Neuron (in vitro differentiated cells): ENCODE data around the gene FNDC3B.
A peak's percentile ranks its signal among the peaks of the same experiment; 100 is the strongest.
"Not testable (repeated sequence)": the region's sequence is repeated elsewhere in the genome, so short reads cannot be mapped to it uniquely, and the experiment has no call there.

ENCODE experiments used
- H2AFZ ChIP-seq: one replicate; pipeline ENCODE4 v1.6.1; 2013; ENCODE audit warnings: low read depth, mild to moderate bottlenecking, inconsistent platforms, low read length, moderate library complexity
- H3K27me3 ChIP-seq: one replicate; pipeline ENCODE4 v1.6.1; 2013; ENCODE audit warnings: low read length; ENCODE audit not compliant: insufficient read depth
- H3K36me3 ChIP-seq: one replicate; pipeline ENCODE4 v1.6.1; 2013; ENCODE audit warnings: low read length; ENCODE audit not compliant: insufficient read depth
- H3K4me1 ChIP-seq: one replicate; pipeline ENCODE4 v1.6.1; 2013; ENCODE audit warnings: low read length; ENCODE audit not compliant: insufficient read depth
- H3K4me3 ChIP-seq: 2 replicates; pipeline ENCODE4 v1.5.1; 2013; ENCODE audit warnings: mild to moderate bottlenecking, low read length, moderate library complexity
- H3K9me3 ChIP-seq: one replicate; pipeline ENCODE4 v1.6.1; 2013; ENCODE audit warnings: low read length

The FNDC3B gene

GRCh38 chr3:172038798-172039435 is 461 bp upstream of the FNDC3B start:
- H3K4me1 ChIP-seq = peaks cover 18% of the 10 kb centered on the region
- H3K36me3 ChIP-seq = no peaks in the 10 kb centered on the region
- H3K27me3 ChIP-seq = no peaks in the 10 kb centered on the region
- H3K4me3 ChIP-seq = peak overlapping the region; percentile 74
- H2AFZ ChIP-seq = peak overlapping the region; percentile 91
- no peaks in the 10 kb centered on the region for H3K9me3 ChIP-seq

- H2AFZ ChIP-seq = peak overlapping the region; percentile 91
- no peaks in the 10 kb centered on the region for H3K36me3 ChIP-seq
- peaks cover 20% of the 10 kb centered on the region for H3K4me1 ChIP-seq
- H3K9me3 ChIP-seq = no peaks in the 10 kb centered on the region
- peak overlapping the region; percentile 74 for H3K4me3 ChIP-seq
- no peaks in the 10 kb centered on the region for H3K27me3 ChIP-seq
Observed at GRCh38 chr3:172040078-172040980, 951 bp downstream of the FNDC3B start.

- Histone ChIP-seq H3K4me3 (peak overlapping the region; percentile 74), H3K9me3 (no peaks in the 10 kb centered on the region), H2AFZ (peak overlapping the region; percentile 91), H3K36me3 (no peaks in the 10 kb centered on the region), H3K4me1 (peaks cover 20% of the 10 kb centered on the region), H3K27me3 (no peaks in the 10 kb centered on the region)
Observed at GRCh38 chr3:172040981-172041963, 1.9 kb downstream of the FNDC3B start.

GRCh38 chr3:172042136-172042662 is 2.8 kb downstream of the FNDC3B start:
- H3K4me1 ChIP-seq = peaks cover 20% of the 10 kb centered on the region
- H3K9me3 ChIP-seq = no peaks in the 10 kb centered on the region
- no peak overlapping the region for H2AFZ ChIP-seq
- H3K4me3 ChIP-seq = peak overlapping the region; percentile 74
- H3K36me3 ChIP-seq = no peaks in the 10 kb centered on the region
- no peaks in the 10 kb centered on the region for H3K27me3 ChIP-seq

- H3K9me3 ChIP-seq, H3K36me3 ChIP-seq, H3K4me3 ChIP-seq, H2AFZ ChIP-seq, H3K27me3 ChIP-seq: not testable (repeated sequence)
- peaks cover 20% of the 10 kb centered on the region for H3K4me1 ChIP-seq
Observed at GRCh38 chr3:172042663-172043179, 3.3 kb downstream of the FNDC3B start.

- H2AFZ ChIP-seq = no peak overlapping the region
- peaks cover 20% of the 10 kb centered on the region for H3K4me1 ChIP-seq
- H3K4me3 ChIP-seq = no peak overlapping the region
- H3K36me3 ChIP-seq = peaks cover 3% of the 10 kb centered on the region
- no peaks in the 10 kb centered on the region for H3K9me3 ChIP-seq
- no peaks in the 10 kb centered on the region for H3K27me3 ChIP-seq
Observed at GRCh38 chr3:172043233-172043632, 3.9 kb downstream of the FNDC3B start.

GRCh38 chr3:172043766-172044165 is 4.4 kb downstream of the FNDC3B start:
- Histone ChIP-seq H3K9me3 (no peaks in the 10 kb centered on the region), H3K4me1 (peaks cover 19% of the 10 kb centered on the region), H3K27me3 (no peaks in the 10 kb centered on the region), H3K36me3 (peaks cover 6% of the 10 kb centered on the region), H3K4me3 (no peak overlapping the region), H2AFZ (no peak overlapping the region)

- H3K36me3 ChIP-seq = peaks cover 13% of the 10 kb centered on the region
- no peak overlapping the region for H3K4me3 ChIP-seq
- H3K4me1 ChIP-seq = peaks cover 13% of the 10 kb centered on the region
Observed at GRCh38 chr3:172044833-172045585, 5.6 kb downstream of the FNDC3B start.

GRCh38 chr3:172046268-172046915 is 7.0 kb downstream of the FNDC3B start:
- peaks cover 13% of the 10 kb centered on the region for H3K4me1 ChIP-seq
- no peaks in the 10 kb centered on the region for H3K27me3 ChIP-seq
- no peak overlapping the region for H3K4me3 ChIP-seq
- no peaks in the 10 kb centered on the region for H3K9me3 ChIP-seq
- no peak overlapping the region for H2AFZ ChIP-seq
- peaks cover 21% of the 10 kb centered on the region for H3K36me3 ChIP-seq

More at GRCh38 chr3:172044833-172045585, 5.6 kb downstream of the FNDC3B start:
- Histone ChIP-seq H3K9me3 (no peaks in the 10 kb centered on the region), H3K27me3 (no peaks in the 10 kb centered on the region), H2AFZ (no peak overlapping the region)

GRCh38 chr3:172047567-172048115 is 8.3 kb downstream of the FNDC3B start:
- no peak overlapping the region for H2AFZ ChIP-seq
- peaks cover 2% of the 10 kb centered on the region for H3K4me1 ChIP-seq
- H3K27me3 ChIP-seq = no peaks in the 10 kb centered on the region
- H3K4me3 ChIP-seq = no peak overlapping the region
- no peaks in the 10 kb centered on the region for H3K9me3 ChIP-seq
- peaks cover 30% of the 10 kb centered on the region for H3K36me3 ChIP-seq

- Histone ChIP-seq H3K4me1 (peaks cover 2% of the 10 kb centered on the region), H3K4me3 (no peak overlapping the region), H3K36me3 (peaks cover 35% of the 10 kb centered on the region), H3K27me3 (no peaks in the 10 kb centered on the region), H2AFZ (no peak overlapping the region), H3K9me3 (no peaks in the 10 kb centered on the region)
Observed at GRCh38 chr3:172048599-172048998, 9.2 kb downstream of the FNDC3B start.
